GM12891 (cell line): ENCODE results near the gene ACP4.

Experiments
- PAX5 ChIP-seq: IDR thresholded peaks from 2 replicates; pipeline ENCODE4 v1.6.1; 2011; ENCODE audit warnings: low read length, moderate library complexity, mild to moderate bottlenecking; ENCODE audit not compliant: insufficient read depth, severe bottlenecking
- POLR2A ChIP-seq: IDR thresholded peaks from 2 replicates; pipeline ENCODE4 v1.6.1; 2011; ENCODE audit warnings: low read depth, low read length, control low read depth
- POLR2AphosphoS5 ChIP-seq: IDR thresholded peaks from 2 replicates; pipeline ENCODE4 v1.6.1; 2011; ENCODE audit warnings: low read depth, low read length, control low read depth
- POU2F2 ChIP-seq: IDR thresholded peaks from 2 replicates; pipeline ENCODE4 v1.6.1; 2011; ENCODE audit warnings: low read depth, mild to moderate bottlenecking, control low read depth, low read length, moderate library complexity
- SPI1 ChIP-seq: IDR thresholded peaks from 2 replicates; pipeline ENCODE4 v1.6.1; 2011; ENCODE audit warnings: low read depth, low read length, control low read depth
- TAF1 ChIP-seq: IDR thresholded peaks from 2 replicates; pipeline ENCODE4 v1.6.1; 2011; ENCODE audit warnings: low read depth, low read length, control low read depth

DNA sequence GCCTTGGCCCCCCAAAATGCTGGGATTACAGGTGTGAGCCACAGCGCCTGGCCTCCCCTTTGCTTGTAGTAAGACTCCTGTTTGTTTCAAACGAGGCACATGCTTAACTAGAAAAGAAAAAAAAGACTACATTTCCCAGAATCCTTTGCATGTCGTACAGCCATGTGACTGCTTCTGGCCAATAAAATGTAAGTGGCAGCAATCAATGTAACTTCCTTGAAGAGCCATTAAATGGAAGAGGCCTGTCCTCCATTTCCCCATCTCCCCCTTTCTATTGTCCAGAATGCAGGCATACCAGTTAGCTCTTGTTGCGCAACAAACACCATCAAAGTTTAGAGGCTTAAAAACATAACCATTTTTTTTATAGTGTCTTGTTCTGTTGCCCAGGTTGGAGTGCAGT is 30.3 kb upstream of the ACP4 start:
- no peak for TF ChIP-seq POLR2AphosphoS5
- no peak for TF ChIP-seq POU2F2
- TF ChIP-seq TAF1 = no peak
- no peak for TF ChIP-seq POLR2A
- TF ChIP-seq PAX5 = no peak
- no peak for TF ChIP-seq SPI1
